Loucy (cell line): Measurements from ENCODE around the gene GRB14.

Source experiments
- EZH2phosphoT487 ChIP-seq: fragments of 200-600 bp; IDR thresholded peaks from 2 replicates; pipeline ENCODE4 v1.6.1; 2018; ENCODE audit warnings: antibody characterized with exemption, mild to moderate bottlenecking, moderate library complexity, borderline replicate concordance
- TF ChIP-seq, protein P1 (sequence below): fragments of 200-600 bp; sonication (generic); conservative IDR thresholded peaks from 2 replicates; pipeline ENCODE4 v1.5.1; 2014; ENCODE audit warnings: mild to moderate bottlenecking, antibody characterized with exemption, low read length

DNA sequence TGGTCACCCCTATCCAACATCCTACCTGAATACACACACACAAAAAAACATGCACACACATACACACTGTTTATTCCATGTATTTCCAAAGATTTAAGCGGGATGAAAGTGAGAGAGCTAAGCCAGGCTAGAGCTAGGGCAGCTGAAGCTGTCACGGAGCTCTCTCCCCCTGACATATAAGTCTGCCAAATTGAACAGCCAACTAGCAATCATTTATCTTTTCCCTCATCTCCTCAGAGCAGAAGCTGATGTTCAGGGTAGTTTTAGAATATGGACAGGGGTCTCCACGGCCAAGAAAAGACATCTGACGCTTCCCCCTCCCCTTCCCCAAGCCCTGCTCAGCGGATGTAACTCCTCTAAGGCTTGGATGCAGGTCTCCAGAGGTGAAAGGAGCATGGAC is 171.6 kb downstream of the GRB14 start:
- TF ChIP-seq, protein P1, sequence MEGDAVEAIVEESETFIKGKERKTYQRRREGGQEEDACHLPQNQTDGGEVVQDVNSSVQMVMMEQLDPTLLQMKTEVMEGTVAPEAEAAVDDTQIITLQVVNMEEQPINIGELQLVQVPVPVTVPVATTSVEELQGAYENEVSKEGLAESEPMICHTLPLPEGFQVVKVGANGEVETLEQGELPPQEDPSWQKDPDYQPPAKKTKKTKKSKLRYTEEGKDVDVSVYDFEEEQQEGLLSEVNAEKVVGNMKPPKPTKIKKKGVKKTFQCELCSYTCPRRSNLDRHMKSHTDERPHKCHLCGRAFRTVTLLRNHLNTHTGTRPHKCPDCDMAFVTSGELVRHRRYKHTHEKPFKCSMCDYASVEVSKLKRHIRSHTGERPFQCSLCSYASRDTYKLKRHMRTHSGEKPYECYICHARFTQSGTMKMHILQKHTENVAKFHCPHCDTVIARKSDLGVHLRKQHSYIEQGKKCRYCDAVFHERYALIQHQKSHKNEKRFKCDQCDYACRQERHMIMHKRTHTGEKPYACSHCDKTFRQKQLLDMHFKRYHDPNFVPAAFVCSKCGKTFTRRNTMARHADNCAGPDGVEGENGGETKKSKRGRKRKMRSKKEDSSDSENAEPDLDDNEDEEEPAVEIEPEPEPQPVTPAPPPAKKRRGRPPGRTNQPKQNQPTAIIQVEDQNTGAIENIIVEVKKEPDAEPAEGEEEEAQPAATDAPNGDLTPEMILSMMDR = no peak
- TF ChIP-seq EZH2phosphoT487 = no peak
